Activated T-cell treated with anti-CD3 and anti-CD28 coated beads, Interleukin-2, amount 50 U/mL, for 24 hours (primary cell): ENCODE data around the gene DAPK3.

ENCODE experiments used
- DNase-seq: peaks from one replicate; pipeline ENCODE4 v3.0.0-alpha.2; 2020
- H3K27ac Mint-ChIP-seq: 2 replicates; pipeline ENCODE4 v1.8.0; 2020; ENCODE audit warnings: mild to moderate bottlenecking, mixed read lengths
- H3K27me3 Mint-ChIP-seq: 2 replicates; pipeline ENCODE4 v1.8.0; 2020; ENCODE audit warnings: mixed read lengths
- H3K36me3 Mint-ChIP-seq: 2 replicates; pipeline ENCODE4 v1.8.0; 2020; ENCODE audit warnings: low read depth, mixed read lengths
- H3K4me1 Mint-ChIP-seq: 2 replicates; pipeline ENCODE4 v1.8.0; 2020; ENCODE audit warnings: low read depth, mixed read lengths
- H3K4me3 Mint-ChIP-seq: 2 replicates; pipeline ENCODE4 v1.8.0; 2020; ENCODE audit warnings: mild to moderate bottlenecking, moderate library complexity, mixed read lengths
- H3K9me3 Mint-ChIP-seq: 2 replicates; pipeline ENCODE4 v1.8.0; 2020; ENCODE audit warnings: mixed read lengths

The DAPK3 gene

DNA sequence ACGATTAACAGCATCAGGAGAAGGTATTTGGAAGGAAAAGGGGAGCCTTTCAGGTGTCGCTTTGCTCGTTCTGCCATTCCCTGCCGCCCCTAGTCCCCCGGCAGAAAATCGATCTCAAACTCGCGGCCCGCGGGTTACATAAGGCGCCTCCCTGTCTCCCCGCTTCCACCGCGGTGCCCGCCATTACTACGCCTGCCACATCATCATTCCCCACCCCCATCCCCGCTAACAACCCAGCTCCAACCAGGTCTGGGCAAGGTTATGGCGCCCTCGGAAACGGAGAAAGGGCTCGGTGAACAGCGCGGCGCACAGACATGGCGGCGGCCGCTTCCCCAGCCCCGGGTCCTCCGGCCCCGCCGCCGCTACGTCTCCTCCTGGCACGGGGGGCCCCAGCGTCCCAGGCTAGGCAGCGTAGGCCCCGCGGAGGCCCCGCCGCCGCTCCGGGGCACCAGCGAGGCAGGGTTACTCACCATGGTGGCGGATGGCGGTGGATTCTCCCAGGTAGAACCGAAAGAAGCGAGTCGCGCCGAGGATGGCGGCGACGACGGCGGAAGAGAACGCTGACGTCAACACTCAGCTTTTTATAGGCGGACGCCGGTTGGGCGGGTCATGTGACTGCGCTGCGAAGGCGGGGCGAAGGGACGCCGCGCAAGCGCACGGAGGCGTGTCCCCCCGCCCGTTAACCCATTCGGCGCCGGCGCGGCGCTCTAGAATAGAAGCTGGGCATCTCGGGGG, 14.2 kb upstream of the DAPK3 start, which contains the start of gene EEF2:
TSS of gene EEF2 (minus strand) at position 556 of the 735 bp plus-strand sequence. CDS start at position 473, 83 bp downstream.
- H3K27me3 Mint-ChIP-seq = no peaks in the 10 kb centered on the region
- peaks cover 55% of the 10 kb centered on the region for H3K36me3 Mint-ChIP-seq
- DNase-seq = peak; percentile 94
- peak within 1 kb of the TSS; percentile 99 for H3K27ac Mint-ChIP-seq
- H3K4me1 Mint-ChIP-seq = peaks cover 64% of the 10 kb centered on the region
- H3K9me3 Mint-ChIP-seq = no peaks in the 10 kb centered on the region
- peak within 1 kb of the TSS; percentile 97 for H3K4me3 Mint-ChIP-seq

DNA sequence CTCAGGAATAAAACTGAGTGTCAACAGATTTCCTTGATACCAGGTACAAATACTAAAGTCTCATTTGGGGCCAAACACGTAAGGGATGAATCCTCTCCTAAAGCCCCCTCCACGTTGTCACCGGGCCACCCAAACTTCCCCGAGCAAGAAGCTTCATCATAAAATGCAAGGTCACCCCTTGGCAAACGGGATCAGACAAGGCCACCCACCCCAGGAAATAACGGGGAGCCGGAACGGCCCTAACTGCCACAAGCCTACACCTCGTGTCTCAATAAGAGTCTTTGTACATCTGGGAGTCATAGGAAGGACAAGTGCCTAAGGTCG, 13.6 kb upstream of the DAPK3 start:
- peak overlapping the region; percentile 97 for H3K4me3 Mint-ChIP-seq
- peaks cover 66% of the 10 kb centered on the region for H3K4me1 Mint-ChIP-seq
- H3K36me3 Mint-ChIP-seq = peaks cover 59% of the 10 kb centered on the region

DNA sequence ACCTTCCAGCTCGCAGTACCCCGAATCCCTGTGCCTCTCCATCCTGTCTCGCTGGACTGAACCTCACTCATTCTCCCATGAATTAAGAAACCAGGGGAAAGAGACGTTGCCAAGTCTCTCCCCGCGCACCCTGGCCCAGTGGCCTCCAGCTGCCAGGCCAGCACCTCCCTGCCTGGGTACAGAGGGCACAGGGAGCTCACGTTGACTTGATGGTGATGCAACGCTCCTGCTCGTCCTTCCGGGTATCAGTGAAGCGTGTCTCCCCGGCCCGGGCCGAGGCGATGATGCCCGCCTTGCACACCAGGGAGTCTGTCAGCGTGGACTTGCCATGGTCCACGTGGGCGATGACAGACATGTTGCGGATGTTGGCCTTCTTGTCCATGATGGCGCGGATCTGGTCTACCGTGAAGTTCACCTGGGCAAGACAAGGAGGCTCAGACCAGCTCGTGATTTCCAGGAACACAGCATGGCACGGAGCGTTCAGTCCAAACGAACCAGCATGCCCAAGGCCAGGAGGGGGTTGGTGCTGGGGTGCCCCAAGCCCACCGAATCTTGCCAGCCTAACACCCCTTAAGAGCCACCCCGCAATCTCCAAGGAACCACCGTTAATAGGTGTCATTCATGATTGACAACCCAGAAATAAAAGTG, 13.2 kb upstream of the DAPK3 start:
- H3K27me3 Mint-ChIP-seq = no peaks in the 10 kb centered on the region
- peak overlapping the region; percentile 97 for H3K4me3 Mint-ChIP-seq
- peak overlapping the region; percentile 99 for H3K27ac Mint-ChIP-seq
- peak; percentile 67 for DNase-seq
- H3K9me3 Mint-ChIP-seq = no peaks in the 10 kb centered on the region
- H3K4me1 Mint-ChIP-seq = peaks cover 71% of the 10 kb centered on the region
- peaks cover 64% of the 10 kb centered on the region for H3K36me3 Mint-ChIP-seq

More for the DNA sequence above, 13.6 kb upstream of the DAPK3 start:
- H3K27me3 Mint-ChIP-seq = no peaks in the 10 kb centered on the region
- no peaks in the 10 kb centered on the region for H3K9me3 Mint-ChIP-seq
- no peak for DNase-seq
- peak overlapping the region; percentile 99 for H3K27ac Mint-ChIP-seq

DNA sequence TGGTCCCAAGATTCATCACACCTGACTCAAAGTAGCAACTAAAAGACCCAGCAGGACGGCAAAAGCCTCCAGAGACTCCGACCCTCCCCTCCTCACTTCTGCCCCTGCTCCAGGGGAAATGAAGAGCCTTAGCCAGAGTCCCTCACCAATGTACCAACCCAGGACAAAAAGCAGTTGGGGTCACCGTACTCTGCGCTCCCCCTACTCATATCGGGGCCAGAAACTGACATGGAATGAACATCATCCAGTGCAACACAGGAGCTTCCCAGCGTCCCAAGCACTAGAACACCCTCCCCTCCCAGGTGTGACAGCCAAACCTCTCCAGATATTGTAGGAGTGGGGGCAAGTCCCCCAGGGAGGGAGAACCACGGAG, 12.6 kb upstream of the DAPK3 start:
- no peak for DNase-seq
- peak overlapping the region; percentile 97 for H3K4me3 Mint-ChIP-seq
- H3K27me3 Mint-ChIP-seq = no peaks in the 10 kb centered on the region
- peak overlapping the region; percentile 99 for H3K27ac Mint-ChIP-seq
- H3K9me3 Mint-ChIP-seq = no peaks in the 10 kb centered on the region
- H3K4me1 Mint-ChIP-seq = peaks cover 74% of the 10 kb centered on the region
- peaks cover 68% of the 10 kb centered on the region for H3K36me3 Mint-ChIP-seq

DNA sequence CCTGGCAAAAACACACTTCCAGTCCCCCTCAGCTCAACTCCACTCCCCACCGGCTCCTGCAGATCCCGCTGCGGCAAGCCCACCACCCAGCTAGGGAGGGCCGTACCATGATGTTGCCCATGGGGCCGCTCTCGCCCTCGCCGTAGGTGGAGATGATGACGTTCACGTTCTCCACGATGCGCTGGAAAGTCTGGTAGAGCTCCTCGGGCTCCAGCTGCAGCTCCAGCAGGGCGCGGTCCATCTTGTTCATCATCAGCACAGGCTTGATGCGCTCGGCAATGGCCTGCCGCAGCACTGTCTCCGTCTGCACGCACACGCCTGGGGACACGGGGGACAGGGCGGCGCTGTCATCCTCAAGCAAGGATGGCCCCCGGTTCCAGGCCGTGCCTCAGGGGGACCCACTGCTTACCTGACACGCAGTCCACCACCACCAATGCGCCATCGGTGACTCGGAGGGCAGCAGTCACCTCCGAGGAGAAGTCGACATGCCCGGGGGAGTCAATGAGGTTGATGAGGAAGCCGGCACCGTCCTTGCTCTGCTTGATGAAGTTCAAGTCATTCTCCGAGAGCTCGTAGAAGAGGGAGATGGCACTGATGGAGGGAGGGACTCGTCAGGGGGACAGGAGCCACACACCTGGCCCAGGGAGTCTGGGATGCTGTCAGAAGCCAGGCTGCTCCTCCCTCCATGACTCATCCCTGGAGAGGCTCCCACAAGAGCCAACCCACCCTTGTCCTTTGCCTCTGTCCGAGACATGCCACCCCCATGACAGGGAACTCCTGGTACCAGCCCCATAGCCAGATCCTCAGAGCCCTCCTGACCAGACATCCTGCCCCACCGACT, 12.0 kb upstream of the DAPK3 start:
- Mint-ChIP-seq H3K36me3 (peaks cover 74% of the 10 kb centered on the region), H3K27me3 (no peaks in the 10 kb centered on the region), H3K9me3 (no peaks in the 10 kb centered on the region), H3K4me3 (peak overlapping the region; percentile 97), H3K4me1 (peaks cover 74% of the 10 kb centered on the region), H3K27ac (peak overlapping the region; percentile 99)
- peak; percentile 53 for DNase-seq

DNA sequence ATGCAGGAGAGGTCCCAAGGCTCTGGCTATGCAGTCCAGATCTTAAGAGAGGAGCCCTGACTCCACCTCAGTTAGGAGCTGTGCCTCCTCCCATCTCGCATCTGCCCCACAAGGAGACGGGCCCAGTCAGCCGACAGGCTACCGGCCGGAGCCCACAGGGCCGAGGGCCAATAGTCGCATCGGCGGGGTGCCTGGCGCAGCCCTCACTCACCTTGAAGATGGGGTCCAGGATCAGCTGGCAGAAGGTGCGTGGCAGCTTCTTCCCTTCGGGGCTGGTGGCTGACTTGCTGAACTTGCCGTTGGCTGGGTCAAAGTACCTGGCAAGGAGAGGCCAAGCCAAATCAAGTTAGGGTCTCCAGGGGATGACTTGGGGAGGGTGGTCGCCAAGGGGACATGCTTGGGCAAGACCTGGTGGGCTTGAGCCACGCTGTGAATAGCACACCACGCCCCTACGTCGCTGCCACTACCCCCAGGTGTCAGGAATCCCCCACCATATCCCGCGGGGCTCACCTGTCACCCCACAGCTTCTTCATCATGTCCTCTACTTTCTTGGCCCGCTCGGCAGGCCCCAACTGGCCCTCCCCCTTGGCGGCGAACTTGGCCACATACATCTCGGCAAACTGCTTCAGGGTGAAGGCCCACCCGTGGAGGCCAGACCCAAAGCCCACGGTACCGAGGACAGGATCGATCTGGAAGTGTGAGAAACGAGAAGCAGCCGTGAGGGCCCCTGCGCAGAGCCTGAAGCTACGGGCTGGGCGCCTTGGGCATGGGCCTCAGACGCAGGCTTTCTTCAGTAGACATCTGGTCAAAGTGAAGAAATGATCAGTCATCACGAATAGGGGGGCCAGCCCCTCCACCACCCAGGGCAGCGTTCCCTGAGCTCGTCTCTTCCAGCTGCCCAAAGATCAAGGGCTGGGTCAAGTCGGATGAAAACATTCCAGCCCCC, 11.1 kb upstream of the DAPK3 start:
- no peak for DNase-seq
- no peaks in the 10 kb centered on the region for H3K9me3 Mint-ChIP-seq
- peak overlapping the region; percentile 99 for H3K27ac Mint-ChIP-seq
- H3K36me3 Mint-ChIP-seq = peaks cover 84% of the 10 kb centered on the region
- no peaks in the 10 kb centered on the region for H3K27me3 Mint-ChIP-seq
- peak overlapping the region; percentile 97 for H3K4me3 Mint-ChIP-seq
- peaks cover 70% of the 10 kb centered on the region for H3K4me1 Mint-ChIP-seq

DNA sequence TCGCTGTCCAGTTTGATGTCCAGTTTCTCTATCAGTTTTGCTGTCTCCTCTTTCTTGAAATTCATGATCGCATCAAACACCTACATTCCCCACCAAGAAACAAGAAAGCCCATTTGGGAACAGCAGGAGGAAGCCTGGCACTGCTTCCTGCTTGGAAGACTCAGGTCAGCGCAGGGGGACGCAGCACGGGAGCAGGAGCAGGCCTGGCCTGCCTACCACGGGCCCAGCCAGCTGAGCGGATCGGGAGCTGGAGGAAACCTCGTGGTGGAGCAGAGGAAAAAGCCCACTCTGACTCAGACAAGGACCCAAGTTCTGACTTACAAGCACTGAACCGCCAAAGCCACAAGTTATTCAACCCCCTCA, 10.5 kb upstream of the DAPK3 start:
- DNase-seq = no peak
- Mint-ChIP-seq H3K9me3 (no peaks in the 10 kb centered on the region), H3K4me3 (peak overlapping the region; percentile 97), H3K27me3 (no peaks in the 10 kb centered on the region), H3K36me3 (peaks cover 90% of the 10 kb centered on the region), H3K4me1 (peaks cover 64% of the 10 kb centered on the region), H3K27ac (peak overlapping the region; percentile 99)

DNA sequence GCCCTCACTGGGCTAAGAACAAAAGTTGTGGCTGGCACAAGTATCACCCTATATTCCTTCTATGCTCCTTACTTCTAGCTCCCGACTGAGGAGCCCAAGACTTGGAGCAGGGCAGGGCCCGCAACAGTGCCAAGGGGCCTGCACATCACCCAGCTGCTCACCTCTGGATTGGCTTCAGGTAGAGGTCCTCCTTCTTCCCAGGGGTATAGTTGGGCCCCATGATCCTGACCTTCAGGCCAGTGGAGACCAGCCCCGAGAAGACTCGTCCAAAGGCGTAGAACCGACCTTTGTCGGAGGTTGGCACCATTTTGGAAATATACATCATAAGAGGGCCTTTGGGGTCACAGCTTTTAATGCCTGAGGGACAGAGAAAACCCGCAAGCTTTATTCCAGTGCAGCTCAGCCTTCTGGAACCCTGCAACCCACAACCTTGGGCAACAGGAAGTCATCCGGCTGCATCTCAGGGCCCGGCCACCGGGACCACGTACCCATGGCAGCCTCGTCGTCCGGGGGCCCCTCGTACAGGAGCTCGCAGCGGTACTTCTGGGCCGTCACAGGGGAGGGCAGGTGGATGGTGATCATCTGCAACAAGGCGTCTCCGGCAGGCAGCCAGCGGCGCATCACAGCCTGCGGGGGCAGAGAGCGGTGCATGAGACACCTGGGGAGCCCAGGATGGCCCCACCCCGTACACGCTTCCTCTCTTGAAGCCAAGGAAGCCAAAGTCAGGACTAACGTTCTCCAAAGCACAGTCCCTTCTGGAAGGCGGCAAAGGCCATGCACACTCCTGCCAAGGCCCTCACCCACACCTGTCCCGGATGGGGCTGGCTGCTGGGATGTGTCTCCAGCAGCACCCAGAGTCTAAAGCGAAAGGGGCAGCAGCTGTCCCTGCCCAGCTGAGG, 9.7 kb upstream of the DAPK3 start:
- peaks cover 60% of the 10 kb centered on the region for H3K4me1 Mint-ChIP-seq
- H3K9me3 Mint-ChIP-seq = no peaks in the 10 kb centered on the region
- DNase-seq = no peak
- H3K27me3 Mint-ChIP-seq = no peaks in the 10 kb centered on the region
- H3K4me3 Mint-ChIP-seq = peak overlapping the region; percentile 97
- peak overlapping the region; percentile 99 for H3K27ac Mint-ChIP-seq
- H3K36me3 Mint-ChIP-seq = peaks cover 98% of the 10 kb centered on the region

DNA sequence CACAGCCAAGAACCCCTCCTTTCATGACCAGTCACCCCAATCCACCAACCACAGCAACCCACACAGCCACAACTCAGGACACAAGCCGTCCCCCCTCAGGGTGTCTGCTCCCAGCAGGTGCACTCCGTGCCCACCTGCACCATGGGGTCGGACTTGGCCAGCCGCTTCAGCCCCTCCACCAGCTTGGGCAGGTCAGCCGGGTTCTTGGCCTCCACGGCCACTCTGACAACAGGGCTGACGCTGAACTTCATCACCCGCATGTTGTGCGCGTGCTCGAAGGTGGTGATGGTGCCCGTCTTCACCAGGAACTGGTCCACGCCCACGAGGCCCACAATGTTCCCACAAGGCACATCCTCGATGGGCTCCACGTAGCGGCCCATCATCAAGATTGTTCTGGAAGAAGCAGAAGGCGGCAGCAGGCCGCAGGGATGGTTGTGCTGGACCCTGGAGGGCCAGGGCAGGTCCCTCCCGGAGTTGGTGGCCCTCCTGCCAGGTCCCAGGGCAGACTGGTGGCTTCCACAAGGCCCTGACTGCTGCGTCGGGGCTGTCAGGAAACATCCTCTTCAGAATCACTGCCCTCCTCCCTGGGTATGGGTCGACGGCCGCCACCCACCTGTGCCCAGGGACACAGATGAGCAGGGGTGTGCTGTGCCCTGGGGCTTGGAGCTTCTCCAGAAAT, 8.9 kb upstream of the DAPK3 start:
- H3K27me3 Mint-ChIP-seq = no peaks in the 10 kb centered on the region
- H3K27ac Mint-ChIP-seq = peak overlapping the region; percentile 99
- peaks cover 99% of the 10 kb centered on the region for H3K36me3 Mint-ChIP-seq
- DNase-seq = no peak
- H3K4me1 Mint-ChIP-seq = peaks cover 59% of the 10 kb centered on the region
- no peaks in the 10 kb centered on the region for H3K9me3 Mint-ChIP-seq
- peak overlapping the region; percentile 97 for H3K4me3 Mint-ChIP-seq

DNA sequence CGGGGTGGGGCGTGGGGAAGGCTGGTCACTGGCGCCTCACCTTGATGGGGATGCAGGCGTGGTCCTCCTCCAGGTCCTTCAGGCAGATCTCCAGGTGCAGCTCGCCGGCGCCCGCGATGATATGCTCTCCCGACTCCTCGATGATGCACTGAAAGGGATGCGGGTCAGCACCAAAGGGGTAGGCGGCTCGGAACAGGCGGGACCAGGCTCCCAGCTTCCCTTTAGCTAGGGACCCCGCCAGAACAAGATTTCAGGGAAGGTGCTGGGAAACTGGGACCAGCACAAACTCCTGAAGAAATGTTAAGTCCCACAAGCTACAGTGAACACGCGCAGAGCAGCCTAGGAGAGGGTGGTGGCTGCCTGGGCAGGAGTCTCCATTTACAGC, 8.4 kb upstream of the DAPK3 start:
- Mint-ChIP-seq H3K9me3 (no peaks in the 10 kb centered on the region), H3K4me3 (peak overlapping the region; percentile 57), H3K4me1 (peaks cover 58% of the 10 kb centered on the region), H3K27me3 (no peaks in the 10 kb centered on the region), H3K36me3 (peaks cover 94% of the 10 kb centered on the region), H3K27ac (peak overlapping the region; percentile 99)
- no peak for DNase-seq

DNA sequence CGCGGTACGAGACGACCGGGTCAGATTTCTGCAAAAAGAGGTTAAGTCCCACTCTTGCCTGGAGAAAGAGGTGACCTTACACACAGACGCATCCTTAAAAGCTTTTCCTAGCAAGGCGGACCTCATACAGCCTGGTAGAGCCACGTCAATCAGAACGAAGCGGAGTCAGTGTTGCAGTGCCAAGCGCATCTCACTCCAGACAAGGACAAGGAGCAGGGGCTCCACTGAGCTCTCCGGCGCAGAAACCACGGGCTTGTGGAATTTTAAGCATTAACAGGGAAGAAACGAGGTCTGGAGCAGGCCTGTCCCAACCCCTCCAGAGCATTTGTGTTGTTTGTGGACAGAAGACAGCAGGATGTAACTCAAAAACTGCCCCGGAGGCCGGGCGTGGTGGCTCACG, 7.2 kb upstream of the DAPK3 start:
- H3K4me1 Mint-ChIP-seq = peaks cover 46% of the 10 kb centered on the region
- H3K27me3 Mint-ChIP-seq = no peaks in the 10 kb centered on the region
- peaks cover 83% of the 10 kb centered on the region for H3K36me3 Mint-ChIP-seq
- no peak for DNase-seq
- peak overlapping the region; percentile 84 for H3K27ac Mint-ChIP-seq
- H3K4me3 Mint-ChIP-seq = peak overlapping the region; percentile 36
- no peaks in the 10 kb centered on the region for H3K9me3 Mint-ChIP-seq

DNA sequence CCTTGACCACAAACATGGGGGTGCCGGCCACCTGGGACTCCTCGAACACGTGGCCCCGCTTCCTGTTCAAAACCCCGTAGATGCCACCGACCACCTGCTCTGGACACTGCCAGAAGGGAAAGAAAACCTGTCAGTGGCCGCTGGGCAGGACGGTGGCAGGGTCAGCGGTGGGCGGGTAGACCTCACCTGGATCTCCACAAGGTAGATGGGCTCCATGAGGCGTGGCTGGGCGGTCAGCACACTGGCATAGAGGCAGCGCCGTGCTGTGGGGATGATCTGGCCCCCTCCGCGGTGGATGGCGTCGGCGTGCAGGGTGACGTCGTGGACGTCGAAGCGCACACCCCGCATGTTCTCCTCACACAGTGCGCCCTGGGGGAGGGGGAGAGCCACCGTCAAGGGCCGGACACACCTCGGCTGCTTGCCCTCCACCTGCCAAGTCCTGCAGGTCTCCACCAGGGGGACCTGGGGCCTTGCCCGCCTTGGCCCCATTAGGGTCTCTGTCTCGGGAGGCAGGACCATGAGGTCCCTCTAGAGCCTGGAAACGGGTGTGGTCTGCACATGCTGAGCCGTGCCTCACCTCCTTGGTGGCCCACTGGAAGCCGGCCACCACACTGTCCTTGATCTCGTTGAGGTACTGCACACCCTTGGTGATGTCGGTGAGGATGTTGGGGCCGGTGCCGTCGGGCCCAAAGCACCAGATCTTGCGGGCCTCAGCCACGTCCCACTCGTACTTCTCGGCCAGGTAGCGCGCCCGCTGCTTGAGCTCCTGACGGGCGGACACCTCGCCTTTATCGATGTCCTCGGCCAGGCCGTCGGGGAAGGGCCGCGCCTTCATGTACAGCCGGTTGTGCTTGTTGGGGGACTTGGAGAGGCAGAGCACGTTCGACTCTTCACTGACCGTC, 6.6 kb upstream of the DAPK3 start:
- Mint-ChIP-seq H3K4me1 (peaks cover 40% of the 10 kb centered on the region), H3K27me3 (no peaks in the 10 kb centered on the region), H3K27ac (peak overlapping the region; percentile 84), H3K9me3 (no peaks in the 10 kb centered on the region), H3K36me3 (peaks cover 80% of the 10 kb centered on the region), H3K4me3 (peak overlapping the region; percentile 36)
- DNase-seq = no peak
